Measurements from ENCODE around the gene LHFPL6.

GRCh38 chr13:39585219-39585618 is 17.8 kb downstream of the LHFPL6 start:
- TF ChIP-seq CTCF (IDR thresholded peaks at IDR 0.05; ENCODE audit: borderline replicate concordance, extremely low read depth, low read length, poor library complexity, severe bottlenecking) = no peak
- TF ChIP-seq EZH2 (IDR thresholded peaks at IDR 0.05; ENCODE audit: borderline replicate concordance, low read depth, low read length, severe bottlenecking) = no peak
